Activated CD8-positive, alpha-beta T cell treated with anti-CD3 and anti-CD28 coated beads, Interleukin-2, amount 10 ng/mL, durations not matched to agents 7 days and 5 days (primary cell): ENCODE results near the gene AKR1C3. TPM values are rescaled to one million over a fixed set of nuclear protein-coding genes. Genes with fewer than 3 reads are reported as not detected.
"Not testable (repeated sequence)": the region's sequence is repeated elsewhere in the genome, so short reads cannot be mapped to it uniquely, and the experiment has no call there.

Source experiments
- ATAC-seq: fragments of 150-1000 bp; cut with Tn5 transposase; one replicate; pipeline ENCODE4 v1.10.0; 2021; ENCODE audit warnings: moderate library complexity
- CTCF ChIA-PET: fragments of 350-600 bp; sonication (Branson Sonifier 250); formaldehyde crosslinking; loops from one replicate; lab custom pipeline; 2021; ENCODE audit warnings: antibody characterized with exemption; lab: Charles Lee
- POLR2A ChIA-PET: fragments of 350-600 bp; sonication (Branson Sonifier 250); formaldehyde crosslinking; loops from one replicate; lab custom pipeline; 2021; ENCODE audit warnings: antibody characterized with exemption; lab: Charles Lee
- DNase-seq: peaks from one replicate; pipeline ENCODE4 v3.0.0-alpha.2; 2020
- H3K27ac Mint-ChIP-seq: one replicate; pipeline ENCODE4 v1.8.0; 2021; ENCODE audit warnings: mild to moderate bottlenecking, mixed read lengths
- H3K27me3 Mint-ChIP-seq: one replicate; pipeline ENCODE4 v1.8.0; 2021; ENCODE audit warnings: low read depth, mixed read lengths
- H3K36me3 Mint-ChIP-seq: one replicate; pipeline ENCODE4 v1.8.0; 2021; ENCODE audit warnings: low read depth, mixed read lengths
- H3K4me1 Mint-ChIP-seq: one replicate; pipeline ENCODE4 v1.8.0; 2021; ENCODE audit warnings: low read depth, mixed read lengths
- H3K4me3 Mint-ChIP-seq: one replicate; pipeline ENCODE4 v1.8.0; 2021; ENCODE audit warnings: mild to moderate bottlenecking, mixed read lengths
- H3K9me3 Mint-ChIP-seq: one replicate; pipeline ENCODE4 v1.8.0; 2022; ENCODE audit warnings: mixed read lengths; ENCODE audit not compliant: insufficient read depth
- total RNA-seq, 2 experiments: library from RNA; stranded (reverse); gene quantifications; one replicate each; pipeline ENCODE4 v1.2.3, GENCODE V29; 2021

The AKR1C3 gene
- 1 to 10 TPM; 3.9 to 4.4 TPM for total RNA-seq

- Mint-ChIP-seq H3K9me3 (no peaks in the 10 kb centered on the region), H3K36me3 (no peaks in the 10 kb centered on the region), H3K27me3 (peaks cover 12% of the 10 kb centered on the region), H3K4me3 (peak within 1 kb of the TSS; percentile 56), H3K4me1 (peaks cover 7% of the 10 kb centered on the region), H3K27ac (no peak within 1 kb of the TSS)
- DNase-seq (no peak), ATAC-seq (peak; percentile 61)
- ChIA-PET CTCF (interaction anchor here (0.9 kb wide), 1 partner anchor 245 kb away, joined by 4 read pairs; no protein-coding TSS in a partner anchor), POLR2A (no interaction called here)
These were observed at the start of gene AKR1C3 for GRCh38 chr10:5094265-5095205. Gene AKR1C3 (plus strand): TSS chr10:5094414. CDS start chr10:5094445, 31 bp downstream.

- Mint-ChIP-seq H3K27ac (no peak overlapping the region), H3K4me1 (peaks cover 5% of the 10 kb centered on the region), H3K36me3 (no peaks in the 10 kb centered on the region), H3K4me3 (no peak overlapping the region), H3K27me3 (peaks cover 5% of the 10 kb centered on the region), H3K9me3 (no peaks in the 10 kb centered on the region)
- DNase-seq (no peak), ATAC-seq (no peak)
- ChIA-PET POLR2A (no interaction called here), CTCF (no interaction called here)
These were observed 49.1 kb upstream of the AKR1C3 start for GRCh38 chr10:5045095-5045494.

- ChIA-PET CTCF (no interaction called here), POLR2A (no interaction called here)
- DNase-seq (no peak), ATAC-seq (no peak)
- peaks cover 5% of the 10 kb centered on the region for H3K27me3 Mint-ChIP-seq
- no peaks in the 10 kb centered on the region for H3K36me3 Mint-ChIP-seq
- no peak overlapping the region for H3K4me3 Mint-ChIP-seq
- no peak overlapping the region for H3K27ac Mint-ChIP-seq
- H3K4me1 Mint-ChIP-seq = peaks cover 1% of the 10 kb centered on the region
- H3K9me3 Mint-ChIP-seq = no peaks in the 10 kb centered on the region
These were observed 47.8 kb upstream of the AKR1C3 start for GRCh38 chr10:5046410-5046809.

GRCh38 chr10:5047055-5047454, 47.2 kb upstream of the AKR1C3 start:
- H3K27ac Mint-ChIP-seq, CTCF ChIA-PET: not testable (repeated sequence)

GRCh38 chr10:5047912-5048628, 46.1 kb upstream of the AKR1C3 start:
- H3K27me3 Mint-ChIP-seq = peaks cover 5% of the 10 kb centered on the region
- no peak for DNase-seq
- CTCF ChIA-PET = no interaction called here
- no peak overlapping the region for H3K27ac Mint-ChIP-seq
- no peaks in the 10 kb centered on the region for H3K9me3 Mint-ChIP-seq
- H3K4me1 Mint-ChIP-seq = no peaks in the 10 kb centered on the region
- no peak for ATAC-seq
- POLR2A ChIA-PET = no interaction called here
- H3K4me3 Mint-ChIP-seq = no peak overlapping the region
- no peaks in the 10 kb centered on the region for H3K36me3 Mint-ChIP-seq

More at GRCh38 chr10:5047055-5047454, 47.2 kb upstream of the AKR1C3 start:
- DNase-seq, H3K36me3 Mint-ChIP-seq, H3K27me3 Mint-ChIP-seq, POLR2A ChIA-PET, ATAC-seq, H3K4me1 Mint-ChIP-seq, H3K4me3 Mint-ChIP-seq, H3K9me3 Mint-ChIP-seq: not testable (repeated sequence)

- H3K4me3 Mint-ChIP-seq, H3K27me3 Mint-ChIP-seq, DNase-seq, CTCF ChIA-PET, H3K27ac Mint-ChIP-seq, H3K9me3 Mint-ChIP-seq, H3K36me3 Mint-ChIP-seq, ATAC-seq, H3K4me1 Mint-ChIP-seq: not testable (repeated sequence)
- POLR2A ChIA-PET = interaction anchor here (0.6 kb wide), 1 partner anchor 695 kb away, joined by 3 read pairs; no protein-coding TSS in a partner anchor
These were observed 41.2 kb upstream of the AKR1C3 start for GRCh38 chr10:5052951-5053500.

- POLR2A ChIA-PET = not testable (repeated sequence)
These were observed 39.4 kb upstream of the AKR1C3 start for GRCh38 chr10:5054831-5055230.

GRCh38 chr10:5059267-5059666, 34.9 kb upstream of the AKR1C3 start:
- ATAC-seq, DNase-seq, H3K4me1 Mint-ChIP-seq, H3K9me3 Mint-ChIP-seq, H3K36me3 Mint-ChIP-seq, H3K27me3 Mint-ChIP-seq, POLR2A ChIA-PET, H3K4me3 Mint-ChIP-seq, CTCF ChIA-PET, H3K27ac Mint-ChIP-seq: not testable (repeated sequence)

More at GRCh38 chr10:5054831-5055230, 39.4 kb upstream of the AKR1C3 start:
- H3K4me1 Mint-ChIP-seq, H3K9me3 Mint-ChIP-seq, H3K27me3 Mint-ChIP-seq, H3K27ac Mint-ChIP-seq, ATAC-seq, H3K36me3 Mint-ChIP-seq, CTCF ChIA-PET, DNase-seq, H3K4me3 Mint-ChIP-seq: not testable (repeated sequence)

GRCh38 chr10:5060791-5061190, 33.4 kb upstream of the AKR1C3 start:
- CTCF ChIA-PET, H3K4me1 Mint-ChIP-seq: not testable (repeated sequence)

GRCh38 chr10:5064656-5065055, 29.6 kb upstream of the AKR1C3 start:
- no peak overlapping the region for H3K4me3 Mint-ChIP-seq
- no peaks in the 10 kb centered on the region for H3K9me3 Mint-ChIP-seq
- ChIA-PET POLR2A (no interaction called here), CTCF (no interaction called here)
- no peaks in the 10 kb centered on the region for H3K4me1 Mint-ChIP-seq
- no peak overlapping the region for H3K27ac Mint-ChIP-seq
- no peaks in the 10 kb centered on the region for H3K36me3 Mint-ChIP-seq
- no peaks in the 10 kb centered on the region for H3K27me3 Mint-ChIP-seq
- no peak for DNase-seq
- no peak for ATAC-seq

More at GRCh38 chr10:5060791-5061190, 33.4 kb upstream of the AKR1C3 start:
- POLR2A ChIA-PET, H3K27me3 Mint-ChIP-seq, DNase-seq, H3K4me3 Mint-ChIP-seq, H3K36me3 Mint-ChIP-seq, H3K27ac Mint-ChIP-seq, H3K9me3 Mint-ChIP-seq, ATAC-seq: not testable (repeated sequence)

- ATAC-seq = no peak
- Mint-ChIP-seq H3K9me3 (no peaks in the 10 kb centered on the region), H3K27ac (no peak overlapping the region), H3K4me1 (no peaks in the 10 kb centered on the region), H3K27me3 (no peaks in the 10 kb centered on the region), H3K36me3 (no peaks in the 10 kb centered on the region), H3K4me3 (no peak overlapping the region)
- no peak for DNase-seq
- ChIA-PET POLR2A (no interaction called here), CTCF (no interaction called here)
These were observed 25.8 kb upstream of the AKR1C3 start for GRCh38 chr10:5068274-5068984.
